GM18951 (cell line): ENCODE results near the gene GDPD5.

Experiments
- POLR2A ChIP-seq: IDR thresholded peaks from 4 replicates; pipeline ENCODE4 v1.6.1; 2011; ENCODE audit warnings: mild to moderate bottlenecking; ENCODE audit not compliant: insufficient read length, insufficient read depth; ENCODE audit errors: extremely low read depth
- in situ Hi-C: fragments of 300-500 bp; cut with MboI; formaldehyde crosslinking; loops from one replicate; pipeline ENCODE4 v1.12.0; 2022; ENCODE audit warnings: low sequenced_read_pairs, mixed read lengths, inconsistent platforms; ENCODE audit not compliant: unreplicated experiment

Gene GDPD5

GRCh38 chr11:75470476-75471080 is 55.2 kb downstream of the GDPD5 start:
- TF ChIP-seq POLR2A, result no peak
- in situ Hi-C loops, result no loop called here

GRCh38 chr11:75469785-75470405 is 55.8 kb downstream of the GDPD5 start:
- in situ Hi-C loops, result no loop called here
- no peak for TF ChIP-seq POLR2A

- TF ChIP-seq POLR2A, result no peak
- in situ Hi-C loops, result no loop called here
These were observed 57.0 kb downstream of the GDPD5 start for GRCh38 chr11:75468534-75469340.

- TF ChIP-seq POLR2A, result no peak
- in situ Hi-C loops, result no loop called here
These were observed 57.9 kb downstream of the GDPD5 start for GRCh38 chr11:75467881-75468280.

- in situ Hi-C loops, result no loop called here
- no peak for TF ChIP-seq POLR2A
These were observed 58.4 kb downstream of the GDPD5 start for GRCh38 chr11:75467311-75467710.

- in situ Hi-C loops, result no loop called here
- TF ChIP-seq POLR2A, result no peak
These were observed 59.8 kb downstream of the GDPD5 start for GRCh38 chr11:75465701-75466531.

- TF ChIP-seq POLR2A, result no peak
- in situ Hi-C loops, result no loop called here
These were observed 62.5 kb downstream of the GDPD5 start for GRCh38 chr11:75463106-75463774.

- in situ Hi-C loops, result no loop called here
- no peak for TF ChIP-seq POLR2A
These were observed 63.6 kb downstream of the GDPD5 start for GRCh38 chr11:75462117-75462653.

GRCh38 chr11:75461151-75461550 is 64.6 kb downstream of the GDPD5 start:
- in situ Hi-C loops, result no loop called here
- TF ChIP-seq POLR2A, result no peak

- no peak for TF ChIP-seq POLR2A
- in situ Hi-C loops, result no loop called here
These were observed 69.1 kb downstream of the GDPD5 start for GRCh38 chr11:75456596-75457183.

GRCh38 chr11:75454987-75455386 is 70.8 kb downstream of the GDPD5 start:
- TF ChIP-seq POLR2A, result no peak
- in situ Hi-C loops, result no loop called here
